GM19328 (cell line): ENCODE data around the gene NUCKS1.

Source experiments
- ATAC-seq: cut with Tn5 transposase; IDR thresholded peaks from one replicate; pipeline ENCODE4 v1.9.1; 2021; ENCODE audit warnings: mild to moderate bottlenecking, moderate library complexity; ENCODE audit not compliant: unreplicated experiment

NUCKS1 gene

GRCh38 chr1:205701891-205702290, 48.1 kb downstream of the NUCKS1 start:
- no peak for ATAC-seq

GRCh38 chr1:205701420-205701819, 48.6 kb downstream of the NUCKS1 start:
- ATAC-seq, result no peak

GRCh38 chr1:205700865-205701401, 49.0 kb downstream of the NUCKS1 start:
- no peak for ATAC-seq

GRCh38 chr1:205699416-205699815, 50.6 kb downstream of the NUCKS1 start:
- no peak for ATAC-seq

GRCh38 chr1:205698921-205699320, 51.1 kb downstream of the NUCKS1 start:
- no peak for ATAC-seq

- ATAC-seq, result no peak
Observed at GRCh38 chr1:205693421-205693991, 56.5 kb downstream of the NUCKS1 start.

GRCh38 chr1:205692423-205692822, 57.6 kb downstream of the NUCKS1 start:
- no peak for ATAC-seq

GRCh38 chr1:205690122-205690756, 59.7 kb downstream of the NUCKS1 start:
- ATAC-seq, result no peak

GRCh38 chr1:205689479-205689878, 60.5 kb downstream of the NUCKS1 start:
- ATAC-seq, result no peak

GRCh38 chr1:205688171-205689080, 61.6 kb downstream of the NUCKS1 start:
- no peak for ATAC-seq

GRCh38 chr1:205687242-205687641, 62.7 kb downstream of the NUCKS1 start:
- ATAC-seq, result no peak

GRCh38 chr1:205681364-205681763, 68.6 kb downstream of the NUCKS1 start:
- no peak for ATAC-seq

- ATAC-seq, result no peak
Observed at GRCh38 chr1:205680073-205680851, 69.7 kb downstream of the NUCKS1 start, which contains the start of gene SLC45A3. Gene SLC45A3, minus strand, starts transcription at chr1:205680509. Its CDS starts 15,853 bp downstream, at chr1:205664656.

- ATAC-seq, result no peak
Observed at GRCh38 chr1:205678286-205679111, 71.5 kb downstream of the NUCKS1 start.

GRCh38 chr1:205677167-205677566, 72.8 kb downstream of the NUCKS1 start:
- no peak for ATAC-seq

- no peak for ATAC-seq
Observed at GRCh38 chr1:205676597-205676996, 73.4 kb downstream of the NUCKS1 start.

- no peak for ATAC-seq
Observed at GRCh38 chr1:205676002-205676401, 74.0 kb downstream of the NUCKS1 start.

- ATAC-seq, result no peak
Observed at GRCh38 chr1:205675247-205675646, 74.7 kb downstream of the NUCKS1 start.

- ATAC-seq, result no peak
Observed at GRCh38 chr1:205672970-205673369, 77.0 kb downstream of the NUCKS1 start.

- no peak for ATAC-seq
Observed at GRCh38 chr1:205672395-205672889, 77.5 kb downstream of the NUCKS1 start.
